Osteoblast (primary cell): ENCODE results near the gene ADARB1. TPM values are rescaled to one million over a fixed set of nuclear protein-coding genes. Genes with fewer than 3 reads are reported as not detected.
A peak's percentile ranks its signal among the peaks of the same experiment; 100 is the strongest.

ENCODE experiments used
- DNase-seq: peaks from one replicate; pipeline ENCODE4 v3.0.0; 2011; ENCODE audit warnings: low spot score, mixed read lengths; ENCODE audit not compliant: insufficient read length; ENCODE audit errors: missing footprints
- H2AFZ ChIP-seq: 2 replicates; pipeline ENCODE4 v1.6.0; 2011; ENCODE audit warnings: mild to moderate bottlenecking, low read length
- H3K27ac ChIP-seq: 2 replicates; pipeline ENCODE4 v1.5.1; 2011; ENCODE audit warnings: mild to moderate bottlenecking, low read depth, low read length, moderate library complexity
- H3K27me3 ChIP-seq: 2 replicates; pipeline ENCODE4 v1.6.0; 2012; ENCODE audit warnings: mild to moderate bottlenecking, control low read depth, inconsistent platforms, low read length, moderate library complexity; ENCODE audit not compliant: insufficient read depth
- H3K36me3 ChIP-seq: 2 replicates; pipeline ENCODE4 v1.5.1; 2011; ENCODE audit warnings: mild to moderate bottlenecking, low read length, control low read depth, moderate library complexity; ENCODE audit not compliant: insufficient read depth
- H3K4me1 ChIP-seq: 2 replicates; pipeline ENCODE4 v1.5.1; 2011; ENCODE audit warnings: mild to moderate bottlenecking, low read length, control low read depth, moderate library complexity; ENCODE audit not compliant: insufficient read depth
- H3K4me2 ChIP-seq: 2 replicates; pipeline ENCODE4 v1.6.0; 2011; ENCODE audit warnings: mild to moderate bottlenecking, low read length; ENCODE audit not compliant: insufficient read depth
- H3K4me3 ChIP-seq: fragments of 200-600 bp; sonication (generic); 3 replicates; pipeline ENCODE4 v1.5.1; 2012; ENCODE audit warnings: mild to moderate bottlenecking, low read length, inconsistent platforms; ENCODE audit not compliant: insufficient read depth
- H3K79me2 ChIP-seq: 2 replicates; pipeline ENCODE4 v1.6.0; 2012; ENCODE audit warnings: mild to moderate bottlenecking, low read length, control low read depth, inconsistent platforms; ENCODE audit not compliant: insufficient read depth
- H3K9me3 ChIP-seq: 2 replicates; pipeline ENCODE4 v1.5.1; 2011; ENCODE audit warnings: low read depth, low read length, control low read depth
- H4K20me1 ChIP-seq: 2 replicates; pipeline ENCODE4 v1.6.0; 2012; ENCODE audit warnings: mild to moderate bottlenecking, low read length, control low read depth; ENCODE audit not compliant: insufficient read depth
- total RNA-seq: library from RNA; depleted of rRNA; stranded (reverse); fragments of >200 nt; gene quantifications from 2 replicates; pipeline ENCODE4 v1.2.3, GENCODE V29; 2012
- TF ChIP-seq, protein P1 (sequence below): IDR thresholded peaks from 2 replicates; pipeline ENCODE4 v1.5.1; 2011; ENCODE audit warnings: mild to moderate bottlenecking, low read depth, low read length, moderate library complexity; ENCODE audit errors: extremely low read depth

ADARB1 gene, protein sequence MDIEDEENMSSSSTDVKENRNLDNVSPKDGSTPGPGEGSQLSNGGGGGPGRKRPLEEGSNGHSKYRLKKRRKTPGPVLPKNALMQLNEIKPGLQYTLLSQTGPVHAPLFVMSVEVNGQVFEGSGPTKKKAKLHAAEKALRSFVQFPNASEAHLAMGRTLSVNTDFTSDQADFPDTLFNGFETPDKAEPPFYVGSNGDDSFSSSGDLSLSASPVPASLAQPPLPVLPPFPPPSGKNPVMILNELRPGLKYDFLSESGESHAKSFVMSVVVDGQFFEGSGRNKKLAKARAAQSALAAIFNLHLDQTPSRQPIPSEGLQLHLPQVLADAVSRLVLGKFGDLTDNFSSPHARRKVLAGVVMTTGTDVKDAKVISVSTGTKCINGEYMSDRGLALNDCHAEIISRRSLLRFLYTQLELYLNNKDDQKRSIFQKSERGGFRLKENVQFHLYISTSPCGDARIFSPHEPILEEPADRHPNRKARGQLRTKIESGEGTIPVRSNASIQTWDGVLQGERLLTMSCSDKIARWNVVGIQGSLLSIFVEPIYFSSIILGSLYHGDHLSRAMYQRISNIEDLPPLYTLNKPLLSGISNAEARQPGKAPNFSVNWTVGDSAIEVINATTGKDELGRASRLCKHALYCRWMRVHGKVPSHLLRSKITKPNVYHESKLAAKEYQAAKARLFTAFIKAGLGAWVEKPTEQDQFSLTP
- total RNA-seq: 19.5 and 28.9 TPM in 2 replicates

DNA sequence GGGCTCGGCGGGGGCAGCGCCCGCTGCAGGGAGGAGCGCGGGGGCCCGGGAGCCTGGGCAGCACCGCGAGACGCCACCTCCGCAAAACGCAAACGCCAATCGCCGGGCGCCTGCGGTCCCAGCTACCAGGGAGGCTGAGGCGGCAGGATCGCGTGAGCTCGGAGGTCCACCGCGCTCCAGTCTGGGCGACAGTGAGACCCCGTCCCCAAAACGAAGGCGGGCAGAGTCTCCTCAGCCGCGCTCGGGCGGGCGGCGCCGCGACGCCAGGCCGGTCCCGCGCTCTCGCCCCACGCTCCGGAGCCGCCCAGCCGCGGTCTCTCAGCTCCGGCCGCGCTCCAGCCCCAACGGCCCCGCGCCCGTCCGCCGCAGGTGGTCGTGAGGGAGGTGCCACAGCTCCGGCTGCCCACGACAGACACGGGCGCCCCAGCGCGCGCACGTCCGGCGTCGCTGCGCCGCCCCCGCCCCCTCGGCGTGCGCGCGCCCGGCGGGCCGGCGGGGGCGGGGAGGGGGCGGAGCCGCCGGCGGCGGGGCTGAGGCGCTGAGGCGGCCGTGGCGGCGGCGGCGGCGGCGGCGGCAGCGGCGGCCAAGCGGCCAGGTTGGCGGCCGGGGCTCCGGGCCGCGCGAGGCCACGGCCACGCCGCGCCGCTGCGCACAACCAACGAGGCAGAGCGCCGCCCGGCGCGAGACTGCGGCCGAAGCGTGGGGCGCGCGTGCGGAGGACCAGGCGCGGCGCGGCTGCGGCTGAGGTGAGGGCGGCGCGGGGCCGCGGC, at the start of gene ADARB1:
ADARB1 (plus strand) TSS at position 533 of the 770 bp plus-strand sequence. CDS start 97,077 bp downstream, outside the sequence.
- H3K79me2 ChIP-seq: peaks cover 30% of the 10 kb centered on the region
- H3K36me3 ChIP-seq: no peaks in the 10 kb centered on the region
- H3K9me3 ChIP-seq: no peaks in the 10 kb centered on the region
- H3K27ac ChIP-seq: peak within 1 kb of the TSS; percentile 75
- peaks cover 24% of the 10 kb centered on the region for H3K4me1 ChIP-seq
- peak within 1 kb of the TSS; percentile 70 for H2AFZ ChIP-seq
- TF ChIP-seq, protein P1, sequence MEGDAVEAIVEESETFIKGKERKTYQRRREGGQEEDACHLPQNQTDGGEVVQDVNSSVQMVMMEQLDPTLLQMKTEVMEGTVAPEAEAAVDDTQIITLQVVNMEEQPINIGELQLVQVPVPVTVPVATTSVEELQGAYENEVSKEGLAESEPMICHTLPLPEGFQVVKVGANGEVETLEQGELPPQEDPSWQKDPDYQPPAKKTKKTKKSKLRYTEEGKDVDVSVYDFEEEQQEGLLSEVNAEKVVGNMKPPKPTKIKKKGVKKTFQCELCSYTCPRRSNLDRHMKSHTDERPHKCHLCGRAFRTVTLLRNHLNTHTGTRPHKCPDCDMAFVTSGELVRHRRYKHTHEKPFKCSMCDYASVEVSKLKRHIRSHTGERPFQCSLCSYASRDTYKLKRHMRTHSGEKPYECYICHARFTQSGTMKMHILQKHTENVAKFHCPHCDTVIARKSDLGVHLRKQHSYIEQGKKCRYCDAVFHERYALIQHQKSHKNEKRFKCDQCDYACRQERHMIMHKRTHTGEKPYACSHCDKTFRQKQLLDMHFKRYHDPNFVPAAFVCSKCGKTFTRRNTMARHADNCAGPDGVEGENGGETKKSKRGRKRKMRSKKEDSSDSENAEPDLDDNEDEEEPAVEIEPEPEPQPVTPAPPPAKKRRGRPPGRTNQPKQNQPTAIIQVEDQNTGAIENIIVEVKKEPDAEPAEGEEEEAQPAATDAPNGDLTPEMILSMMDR: no peak
- H3K4me2 ChIP-seq: peak within 1 kb of the TSS; percentile 86
- H3K4me3 ChIP-seq: peak within 1 kb of the TSS; percentile 82
- peaks cover 6% of the 10 kb centered on the region for H4K20me1 ChIP-seq
- no peaks in the 10 kb centered on the region for H3K27me3 ChIP-seq
- peak; percentile 98 for DNase-seq

DNA sequence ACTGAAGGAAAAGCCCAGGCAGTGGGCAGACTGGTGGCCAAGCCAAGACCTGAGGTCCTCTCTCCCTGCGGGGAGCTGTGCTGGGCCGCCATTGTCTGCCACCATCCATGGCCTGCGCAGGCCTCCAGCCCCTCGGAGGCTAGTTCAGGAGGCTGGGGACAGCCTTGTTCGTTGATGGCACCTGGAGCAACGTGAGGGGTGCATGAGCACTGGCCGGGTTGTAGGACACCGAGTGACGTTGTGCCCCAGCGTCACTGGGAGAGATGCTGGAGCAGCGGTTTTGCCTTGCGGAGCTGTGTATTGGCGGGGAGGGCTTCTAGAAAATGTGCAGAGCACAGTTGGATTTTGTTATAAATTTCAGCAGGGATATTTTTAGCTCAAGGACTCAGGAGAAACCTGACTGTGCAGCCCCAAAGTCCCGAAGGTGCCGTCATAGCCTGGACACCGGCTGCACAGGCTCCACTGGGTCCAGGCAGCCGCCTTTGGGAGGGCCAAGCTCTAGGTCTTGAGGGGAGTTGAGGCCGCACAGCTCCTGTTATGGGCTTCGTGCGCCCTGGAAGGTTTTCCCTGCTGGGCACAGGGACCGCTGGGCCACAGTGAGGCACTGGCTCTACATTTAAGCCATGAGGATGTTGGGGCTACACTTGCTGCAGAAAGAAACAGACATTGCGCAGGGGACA, 48.2 kb upstream of the ADARB1 start:
- Histone ChIP-seq H3K27me3 (no peaks in the 10 kb centered on the region), H3K36me3 (no peaks in the 10 kb centered on the region), H3K79me2 (no peaks in the 10 kb centered on the region), H3K4me1 (peaks cover 7% of the 10 kb centered on the region), H3K4me2 (no peak overlapping the region), H4K20me1 (no peaks in the 10 kb centered on the region), H3K4me3 (no peak overlapping the region), H2AFZ (no peak overlapping the region), H3K27ac (no peak overlapping the region), H3K9me3 (no peaks in the 10 kb centered on the region)
- TF ChIP-seq, protein P1: no peak
- no peak for DNase-seq

DNA sequence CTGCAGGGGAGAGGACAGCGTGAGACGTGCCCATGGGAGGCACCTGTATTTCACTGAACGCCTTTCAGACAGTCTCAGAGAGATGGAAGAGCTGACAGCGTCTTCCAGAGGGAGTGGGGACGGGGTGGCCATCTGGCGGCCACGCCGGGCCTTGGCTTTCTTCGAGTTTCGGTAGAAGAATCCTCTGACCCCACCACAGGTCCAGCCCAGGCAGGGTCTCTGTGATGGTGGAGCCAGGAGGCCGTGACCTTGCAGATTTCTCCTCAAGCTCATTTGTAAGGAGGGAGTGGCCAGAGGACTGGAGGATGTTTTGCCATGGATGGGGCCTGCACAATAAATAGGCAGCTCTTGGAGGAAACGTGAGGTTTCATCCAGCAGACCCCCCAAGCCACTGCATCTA, 47.6 kb upstream of the ADARB1 start:
- Histone ChIP-seq H3K9me3 (no peaks in the 10 kb centered on the region), H3K27me3 (no peaks in the 10 kb centered on the region), H4K20me1 (no peaks in the 10 kb centered on the region), H3K4me1 (peaks cover 7% of the 10 kb centered on the region), H3K4me3 (no peak overlapping the region), H3K27ac (no peak overlapping the region), H3K79me2 (no peaks in the 10 kb centered on the region), H2AFZ (no peak overlapping the region), H3K36me3 (no peaks in the 10 kb centered on the region), H3K4me2 (no peak overlapping the region)
- TF ChIP-seq, protein P1: no peak
- DNase-seq: no peak
